Astrocyte (in vitro differentiated cells and primary cell): Measurements from ENCODE around the gene MYCBPAP. TPM values are rescaled to one million over a fixed set of nuclear protein-coding genes. Genes with fewer than 3 reads are reported as not detected.
"Not testable (repeated sequence)": the region's sequence is repeated elsewhere in the genome, so short reads cannot be mapped to it uniquely, and the experiment has no call there.

Experiments
- DNase-seq: peaks from one replicate; pipeline ENCODE4 v3.0.0-alpha.2; 2010; ENCODE audit warnings: low read depth
- FAIRE-seq: peaks from 2 replicates; lab custom pipeline; 2011; peaks lifted over from hg19 to GRCh38; lab: Jason Lieb, UNC
- H2AFZ ChIP-seq: 2 replicates; pipeline ENCODE4 v1.6.0; 2012; ENCODE audit warnings: low read depth, low read length, inconsistent platforms
- H3K27ac ChIP-seq: 2 replicates; pipeline ENCODE4 v1.5.1; 2011; ENCODE audit warnings: low read depth, low read length, inconsistent platforms
- H3K27me3 ChIP-seq: 2 replicates; pipeline ENCODE4 v1.6.0; 2011; ENCODE audit warnings: low read length, inconsistent platforms; ENCODE audit not compliant: insufficient read depth
- H3K36me3 ChIP-seq: 2 replicates; pipeline ENCODE4 v1.5.1; 2011; ENCODE audit warnings: low read length, inconsistent platforms; ENCODE audit not compliant: insufficient read depth
- H3K4me1 ChIP-seq: 2 replicates; pipeline ENCODE4 v1.5.1; 2011; ENCODE audit warnings: low read length, inconsistent platforms; ENCODE audit not compliant: insufficient read depth
- H3K4me2 ChIP-seq: 2 replicates; pipeline ENCODE4 v1.6.0; 2012; ENCODE audit warnings: low read length, inconsistent platforms
- H3K4me3 ChIP-seq: 2 replicates; pipeline ENCODE4 v1.5.1; 2011; ENCODE audit warnings: low read depth, mild to moderate bottlenecking, low read length, inconsistent platforms; ENCODE audit not compliant: insufficient read depth
- H3K79me2 ChIP-seq: 2 replicates; pipeline ENCODE4 v1.6.0; 2012; ENCODE audit warnings: mild to moderate bottlenecking, low read length, inconsistent platforms; ENCODE audit not compliant: insufficient read depth
- H3K9ac ChIP-seq: 2 replicates; pipeline ENCODE4 v1.6.0; 2012; ENCODE audit warnings: mild to moderate bottlenecking, low read length, inconsistent platforms
- H3K9me3 ChIP-seq: 2 replicates; pipeline ENCODE4 v1.5.1; 2012; ENCODE audit warnings: low read depth, mild to moderate bottlenecking, low read length, inconsistent platforms; ENCODE audit not compliant: insufficient read depth
- H4K20me1 ChIP-seq: 2 replicates; pipeline ENCODE4 v1.6.0; 2012; ENCODE audit warnings: low read length, inconsistent platforms; ENCODE audit not compliant: insufficient read depth
- H3K27ac Mint-ChIP-seq: one replicate; pipeline ENCODE4 v1.8.0; 2021; ENCODE audit warnings: mild to moderate bottlenecking, mixed read lengths; ENCODE audit not compliant: unreplicated experiment
- H3K27me3 Mint-ChIP-seq: one replicate; pipeline ENCODE4 v1.8.0; 2021; ENCODE audit warnings: low read depth, mixed read lengths; ENCODE audit not compliant: unreplicated experiment
- H3K36me3 Mint-ChIP-seq: one replicate; pipeline ENCODE4 v1.8.0; 2021; ENCODE audit warnings: low read depth, mixed read lengths; ENCODE audit not compliant: unreplicated experiment
- H3K4me1 Mint-ChIP-seq: one replicate; pipeline ENCODE4 v1.8.0; 2021; ENCODE audit warnings: low read depth, mixed read lengths; ENCODE audit not compliant: unreplicated experiment
- H3K4me3 Mint-ChIP-seq: one replicate; pipeline ENCODE4 v1.8.0; 2021; ENCODE audit warnings: mild to moderate bottlenecking, moderate library complexity, mixed read lengths; ENCODE audit not compliant: unreplicated experiment
- H3K9me3 Mint-ChIP-seq: one replicate; pipeline ENCODE4 v1.8.0; 2021; ENCODE audit warnings: mild to moderate bottlenecking, mixed read lengths; ENCODE audit not compliant: unreplicated experiment
- CTCF ChIP-seq: IDR thresholded peaks from 2 replicates; pipeline ENCODE4 v1.5.1; 2011; ENCODE audit warnings: low read depth, mild to moderate bottlenecking, inconsistent platforms, low read length, moderate library complexity; ENCODE audit not compliant: insufficient read depth
- EZH2 ChIP-seq: IDR thresholded peaks from 2 replicates; pipeline ENCODE4 v1.6.1; 2012; ENCODE audit warnings: mild to moderate bottlenecking, low read length, inconsistent platforms; ENCODE audit not compliant: insufficient read depth
- total RNA-seq: library from RNA; stranded (reverse); gene quantifications from 2 replicates; pipeline ENCODE4 v1.2.1, GENCODE V29; 2021

The MYCBPAP gene
- total RNA-seq, 1 donor from 2014 or later: 1.4 TPM

DNA sequence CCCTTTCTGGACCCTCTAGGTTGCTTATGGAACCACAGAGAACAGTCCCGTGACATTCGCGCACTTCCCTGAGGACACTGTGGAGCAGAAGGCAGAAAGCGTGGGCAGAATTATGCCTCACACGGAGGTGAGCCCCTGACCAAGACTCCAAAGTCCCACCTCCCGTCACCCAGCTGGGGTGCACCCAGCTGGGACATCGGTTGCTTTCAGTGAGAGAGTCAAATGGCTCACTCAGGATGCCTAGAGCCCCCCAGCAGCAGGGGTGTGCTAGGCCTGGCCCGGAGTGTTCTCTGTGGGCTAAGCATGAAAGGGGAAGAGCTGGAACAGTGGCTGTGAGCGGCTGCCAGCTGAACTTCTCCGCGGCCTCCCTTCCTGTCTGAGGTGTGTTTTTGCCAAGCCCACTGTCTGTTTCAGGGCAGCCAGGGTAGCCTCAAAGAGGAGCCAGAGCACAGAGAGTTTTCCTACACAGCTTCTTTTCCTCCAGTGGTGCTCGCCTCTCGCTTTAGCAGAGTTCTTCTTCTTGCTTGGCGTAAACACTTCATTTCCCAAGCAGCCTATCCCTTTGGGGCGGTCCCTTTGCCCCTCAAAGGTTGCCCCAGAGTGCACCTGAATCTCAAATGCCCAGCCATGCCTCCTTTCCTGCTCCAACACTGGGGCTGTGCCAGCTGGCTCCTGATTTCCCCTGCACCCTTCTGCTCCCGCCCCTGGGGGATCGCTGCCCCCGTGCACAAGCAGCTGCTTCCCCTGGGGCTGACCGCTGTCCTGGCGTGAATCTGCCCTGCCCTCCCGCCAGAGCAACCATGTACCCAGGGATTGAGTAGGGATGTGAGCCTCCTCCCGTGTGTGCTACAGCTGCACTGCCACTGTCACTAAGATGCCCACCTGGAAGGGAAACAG is 37.0 kb upstream of the MYCBPAP start:
- Mint-ChIP-seq H3K4me1 (no peaks in the 10 kb centered on the region), H3K27me3 (peaks cover 23% of the 10 kb centered on the region), H3K36me3 (peaks cover 18% of the 10 kb centered on the region), H3K4me3 (no peak overlapping the region), H3K9me3 (peaks cover 6% of the 10 kb centered on the region), H3K27ac (no peak overlapping the region)
- H3K4me2 ChIP-seq: no peak overlapping the region
- no peaks in the 10 kb centered on the region for H3K9me3 ChIP-seq
- H3K27ac ChIP-seq: no peak overlapping the region
- DNase-seq: no peak
- no peaks in the 10 kb centered on the region for H3K79me2 ChIP-seq
- no peak overlapping the region for H3K9ac ChIP-seq
- H3K4me1 ChIP-seq: peaks cover 6% of the 10 kb centered on the region
- no peak for TF ChIP-seq EZH2
- TF ChIP-seq CTCF: no peak
- H3K27me3 ChIP-seq: peaks cover 18% of the 10 kb centered on the region
- no peak overlapping the region for H2AFZ ChIP-seq
- FAIRE-seq: no peak
- H4K20me1 ChIP-seq: peaks cover 5% of the 10 kb centered on the region
- H3K4me3 ChIP-seq: no peak overlapping the region
- H3K36me3 ChIP-seq: no peaks in the 10 kb centered on the region

GRCh38 chr17:50472286-50472685 is 36.0 kb upstream of the MYCBPAP start:
- no peak for TF ChIP-seq CTCF
- no peak for TF ChIP-seq EZH2
- no peak overlapping the region for H3K9ac ChIP-seq
- peaks cover 12% of the 10 kb centered on the region for H3K36me3 Mint-ChIP-seq
- H3K9me3 Mint-ChIP-seq: peaks cover 6% of the 10 kb centered on the region
- H3K9me3 ChIP-seq: no peaks in the 10 kb centered on the region
- no peak overlapping the region for H3K4me3 Mint-ChIP-seq
- peaks cover 5% of the 10 kb centered on the region for H4K20me1 ChIP-seq
- H3K27ac ChIP-seq: no peak overlapping the region
- no peaks in the 10 kb centered on the region for H3K36me3 ChIP-seq
- H3K4me2 ChIP-seq: no peak overlapping the region
- H3K79me2 ChIP-seq: no peaks in the 10 kb centered on the region
- FAIRE-seq (no peak), DNase-seq (no peak)
- H3K27me3 ChIP-seq: peaks cover 21% of the 10 kb centered on the region
- H3K4me3 ChIP-seq: no peak overlapping the region
- no peak overlapping the region for H2AFZ ChIP-seq
- no peaks in the 10 kb centered on the region for H3K4me1 Mint-ChIP-seq
- no peak overlapping the region for H3K27ac Mint-ChIP-seq
- peaks cover 27% of the 10 kb centered on the region for H3K27me3 Mint-ChIP-seq
- H3K4me1 ChIP-seq: peaks cover 6% of the 10 kb centered on the region

- H3K4me1 Mint-ChIP-seq, H3K4me2 ChIP-seq, H3K36me3 ChIP-seq, H3K79me2 ChIP-seq, H3K9ac ChIP-seq, FAIRE-seq, H3K27ac Mint-ChIP-seq, H3K9me3 Mint-ChIP-seq, H3K27ac ChIP-seq, H4K20me1 ChIP-seq, H3K4me1 ChIP-seq, DNase-seq, H3K9me3 ChIP-seq, H3K4me3 Mint-ChIP-seq, H3K4me3 ChIP-seq, H2AFZ ChIP-seq: not testable (repeated sequence)
- peak; percentile 25 for TF ChIP-seq CTCF
- Mint-ChIP-seq H3K27me3 (peaks cover 27% of the 10 kb centered on the region), H3K36me3 (peaks cover 12% of the 10 kb centered on the region)
- H3K27me3 ChIP-seq: peaks cover 20% of the 10 kb centered on the region
These were observed 35.5 kb upstream of the MYCBPAP start for GRCh38 chr17:50472761-50473161.
